ENCODE measurements around the gene SLC25A33. TPM values are rescaled to one million over a fixed set of nuclear protein-coding genes. Genes with fewer than 3 reads are reported as not detected.
"Not testable (repeated sequence)": the region's sequence is repeated elsewhere in the genome, so short reads cannot be mapped to it uniquely, and the experiment has no call there.

Gene SLC25A33
- total RNA-seq, 1 donor from 2014 or later, result 4.9 TPM

DNA sequence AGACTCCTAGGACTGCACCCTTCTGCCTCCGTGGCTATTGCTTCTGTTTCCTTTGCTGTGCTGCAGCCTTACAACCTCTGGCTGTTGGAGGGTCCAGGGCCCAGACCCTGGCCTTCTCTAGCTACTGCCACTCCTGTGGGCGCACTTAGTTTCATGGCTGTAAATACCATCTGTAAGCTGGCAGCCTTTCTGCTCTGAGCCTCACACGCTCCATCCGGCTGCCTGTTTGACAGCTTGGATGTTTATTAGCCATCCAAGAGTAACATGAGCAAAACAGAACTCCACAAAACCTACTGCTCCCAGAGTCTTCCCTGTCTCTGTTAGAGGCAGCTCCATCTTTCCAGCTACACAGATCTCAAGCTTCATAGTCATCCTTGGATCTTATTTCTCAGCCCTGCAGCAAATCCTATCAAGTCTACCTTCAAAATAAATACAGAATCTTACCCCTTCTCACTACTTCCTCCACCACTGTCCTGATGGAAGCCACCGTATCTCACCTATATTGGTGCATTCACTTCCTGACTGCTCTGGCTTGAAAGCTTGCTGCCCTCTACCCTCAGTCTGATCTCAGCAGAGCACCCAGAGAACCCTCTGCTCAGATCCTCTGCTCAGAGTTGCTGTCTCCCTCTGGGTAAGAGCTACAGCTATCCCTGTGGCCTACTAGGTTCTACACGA lies 19.1 kb downstream of the SLC25A33 start:
- no peak for DNase-seq
- intact Hi-C loops (cut with DNase I), result no loop called here
- H3K27ac ChIP-seq, result no peak overlapping the region
- no peak for ATAC-seq
- H3K4me3 ChIP-seq, result no peak overlapping the region
- no peaks in the 10 kb centered on the region for H3K27me3 ChIP-seq
- H3K9me3 ChIP-seq, result no peaks in the 10 kb centered on the region
- peaks cover 23% of the 10 kb centered on the region for H3K4me1 ChIP-seq
- H3K36me3 ChIP-seq, result peaks cover 38% of the 10 kb centered on the region
- TF ChIP-seq, protein P1, sequence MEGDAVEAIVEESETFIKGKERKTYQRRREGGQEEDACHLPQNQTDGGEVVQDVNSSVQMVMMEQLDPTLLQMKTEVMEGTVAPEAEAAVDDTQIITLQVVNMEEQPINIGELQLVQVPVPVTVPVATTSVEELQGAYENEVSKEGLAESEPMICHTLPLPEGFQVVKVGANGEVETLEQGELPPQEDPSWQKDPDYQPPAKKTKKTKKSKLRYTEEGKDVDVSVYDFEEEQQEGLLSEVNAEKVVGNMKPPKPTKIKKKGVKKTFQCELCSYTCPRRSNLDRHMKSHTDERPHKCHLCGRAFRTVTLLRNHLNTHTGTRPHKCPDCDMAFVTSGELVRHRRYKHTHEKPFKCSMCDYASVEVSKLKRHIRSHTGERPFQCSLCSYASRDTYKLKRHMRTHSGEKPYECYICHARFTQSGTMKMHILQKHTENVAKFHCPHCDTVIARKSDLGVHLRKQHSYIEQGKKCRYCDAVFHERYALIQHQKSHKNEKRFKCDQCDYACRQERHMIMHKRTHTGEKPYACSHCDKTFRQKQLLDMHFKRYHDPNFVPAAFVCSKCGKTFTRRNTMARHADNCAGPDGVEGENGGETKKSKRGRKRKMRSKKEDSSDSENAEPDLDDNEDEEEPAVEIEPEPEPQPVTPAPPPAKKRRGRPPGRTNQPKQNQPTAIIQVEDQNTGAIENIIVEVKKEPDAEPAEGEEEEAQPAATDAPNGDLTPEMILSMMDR (IDR thresholded peaks at IDR 0.05), result no peak

DNA sequence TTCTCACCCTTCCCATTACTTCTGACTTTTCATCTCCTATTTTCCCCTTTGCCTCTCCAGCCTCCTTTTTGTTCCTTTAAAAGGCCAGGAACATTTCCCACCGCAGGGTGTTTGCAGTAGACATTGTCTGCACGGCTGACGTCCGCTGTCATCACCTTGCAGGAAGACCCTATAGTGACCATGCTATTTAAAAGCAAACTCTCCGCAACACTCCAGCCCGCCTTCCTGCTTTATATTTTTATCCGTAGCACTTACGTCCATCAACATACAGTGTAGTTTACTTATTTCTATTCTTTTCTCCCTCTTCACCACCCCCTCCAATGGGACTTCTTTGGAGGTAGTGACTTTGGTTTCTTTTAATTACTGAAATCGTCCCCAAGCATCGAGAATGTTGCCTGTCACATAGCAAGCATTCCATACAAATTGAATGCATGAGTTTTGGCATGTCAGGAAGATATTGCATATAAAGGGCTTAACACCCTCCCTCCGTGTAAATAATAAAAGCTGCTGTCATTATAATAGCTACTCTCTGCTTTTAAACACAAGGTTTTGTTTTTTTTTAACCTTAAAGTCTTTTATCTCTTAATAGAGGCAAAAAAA lies 19.8 kb downstream of the SLC25A33 start:
- intact Hi-C loops (cut with DNase I), result no loop called here
- H3K27me3 ChIP-seq, result no peaks in the 10 kb centered on the region
- H3K36me3 ChIP-seq, result peaks cover 33% of the 10 kb centered on the region
- no peak overlapping the region for H3K27ac ChIP-seq
- TF ChIP-seq, protein P1 (IDR thresholded peaks at IDR 0.05), result no peak
- H3K9me3 ChIP-seq, result no peaks in the 10 kb centered on the region
- no peak overlapping the region for H3K4me3 ChIP-seq
- ATAC-seq (no peak), DNase-seq (no peak)
- H3K4me1 ChIP-seq, result peaks cover 23% of the 10 kb centered on the region

DNA sequence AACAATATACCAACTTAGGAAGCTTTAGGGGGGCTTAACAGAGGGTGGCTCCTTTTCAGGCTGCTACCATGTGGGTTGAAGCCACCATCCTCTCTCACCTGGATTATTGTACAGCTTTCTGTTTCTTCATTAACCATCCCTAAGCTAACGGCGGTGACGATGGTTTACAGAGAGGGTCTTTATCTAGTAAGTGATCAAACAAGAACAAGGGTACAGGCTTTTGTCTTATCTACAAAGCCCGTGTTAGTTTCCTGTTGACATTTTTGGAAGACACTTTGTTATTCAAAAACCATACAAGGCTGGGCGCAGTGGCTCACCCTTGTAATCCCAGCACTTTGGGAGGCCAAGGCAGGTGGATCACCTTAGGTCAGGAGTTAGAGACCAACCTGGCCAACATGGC lies 20.4 kb downstream of the SLC25A33 start:
- H3K9me3 ChIP-seq, result no peaks in the 10 kb centered on the region
- DNase-seq, result no peak
- TF ChIP-seq, protein P1 (IDR thresholded peaks at IDR 0.05), result no peak
- peaks cover 27% of the 10 kb centered on the region for H3K36me3 ChIP-seq
- intact Hi-C loops (cut with DNase I), result no loop called here
- H3K27ac ChIP-seq, result no peak overlapping the region
- H3K4me1 ChIP-seq, result peaks cover 23% of the 10 kb centered on the region
- no peak overlapping the region for H3K4me3 ChIP-seq
- no peak for ATAC-seq
- no peaks in the 10 kb centered on the region for H3K27me3 ChIP-seq

DNA sequence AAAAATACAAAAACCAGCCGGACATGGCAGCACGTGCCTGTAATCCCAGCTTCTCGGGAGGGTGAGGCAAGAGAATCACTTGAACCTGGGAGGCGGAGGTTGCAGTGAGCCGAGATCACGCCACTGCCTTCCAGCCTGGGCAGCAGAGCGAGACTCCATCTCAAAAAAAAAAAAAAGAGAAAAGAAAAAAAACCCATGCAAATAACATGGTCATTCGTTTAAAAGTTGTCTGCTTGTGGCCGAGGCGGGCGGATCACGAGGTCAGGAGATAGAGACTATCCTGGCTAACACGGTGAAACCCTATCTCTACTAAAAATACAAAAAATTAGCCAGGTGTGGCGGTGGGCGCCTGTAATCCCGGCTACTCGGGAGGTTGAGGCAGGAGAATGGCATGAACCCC lies 20.8 kb downstream of the SLC25A33 start:
- H3K27ac ChIP-seq; H3K9me3 ChIP-seq; intact Hi-C loops (cut with DNase I); DNase-seq; H3K27me3 ChIP-seq; ATAC-seq; H3K4me3 ChIP-seq: not testable (repeated sequence)
- peaks cover 23% of the 10 kb centered on the region for H3K36me3 ChIP-seq
- H3K4me1 ChIP-seq, result peaks cover 23% of the 10 kb centered on the region

DNA sequence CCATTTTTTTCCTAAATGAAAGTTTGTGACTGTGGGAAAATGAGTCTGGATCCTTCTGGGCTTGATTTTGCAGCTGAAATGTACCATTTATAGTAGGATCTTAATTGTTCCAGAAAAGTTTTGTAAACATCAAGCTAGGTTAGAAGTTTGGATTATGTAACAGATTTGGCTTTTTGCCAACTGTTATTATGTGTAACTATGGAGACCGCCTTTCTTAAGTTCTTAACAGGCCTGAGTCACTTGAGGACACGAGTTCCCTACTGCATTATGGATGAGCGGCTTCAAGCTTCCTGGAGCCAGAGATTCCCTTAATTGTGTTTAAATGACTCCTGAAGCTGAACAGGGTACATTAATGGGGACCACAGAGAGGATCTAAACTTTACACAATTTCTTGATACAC lies 22.2 kb downstream of the SLC25A33 start:
- DNase-seq (no peak), ATAC-seq (peak; percentile 89)
- H3K36me3 ChIP-seq, result peaks cover 16% of the 10 kb centered on the region
- intact Hi-C loops (cut with DNase I), result no loop called here
- H3K27ac ChIP-seq, result peak overlapping the region; percentile 68
- H3K9me3 ChIP-seq, result no peaks in the 10 kb centered on the region
- H3K4me1 ChIP-seq, result peaks cover 23% of the 10 kb centered on the region
- no peak overlapping the region for H3K4me3 ChIP-seq
- TF ChIP-seq, protein P1 (IDR thresholded peaks at IDR 0.05), result no peak
- H3K27me3 ChIP-seq, result no peaks in the 10 kb centered on the region

DNA sequence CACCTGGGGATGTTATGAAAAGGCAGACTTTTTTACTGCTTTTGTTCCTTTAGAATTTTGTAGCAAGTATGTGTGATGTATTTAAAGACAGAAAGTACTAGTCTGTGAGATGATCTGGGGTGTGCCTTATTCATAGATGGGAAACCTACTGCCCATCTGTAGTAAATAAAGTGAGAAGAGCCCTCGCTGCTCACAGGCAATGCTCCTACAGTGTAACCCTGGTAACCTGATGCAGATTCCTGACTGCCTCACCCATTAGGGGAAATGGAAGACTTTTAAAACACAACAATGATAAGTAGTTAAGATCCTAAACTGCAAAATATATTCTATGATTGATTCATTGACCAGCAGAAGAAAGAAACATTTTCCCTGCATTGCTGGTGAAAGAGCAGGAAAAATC lies 30.0 kb downstream of the SLC25A33 start:
- TF ChIP-seq, protein P1 (IDR thresholded peaks at IDR 0.05), result no peak
- ATAC-seq, result no peak
- Histone ChIP-seq H3K9me3 (no peaks in the 10 kb centered on the region), H3K27ac (no peak overlapping the region), H3K36me3 (peaks cover 13% of the 10 kb centered on the region), H3K27me3 (no peaks in the 10 kb centered on the region), H3K4me3 (no peak overlapping the region), H3K4me1 (no peaks in the 10 kb centered on the region)
- intact Hi-C loops (cut with DNase I), result no loop called here
- DNase-seq, result no peak

DNA sequence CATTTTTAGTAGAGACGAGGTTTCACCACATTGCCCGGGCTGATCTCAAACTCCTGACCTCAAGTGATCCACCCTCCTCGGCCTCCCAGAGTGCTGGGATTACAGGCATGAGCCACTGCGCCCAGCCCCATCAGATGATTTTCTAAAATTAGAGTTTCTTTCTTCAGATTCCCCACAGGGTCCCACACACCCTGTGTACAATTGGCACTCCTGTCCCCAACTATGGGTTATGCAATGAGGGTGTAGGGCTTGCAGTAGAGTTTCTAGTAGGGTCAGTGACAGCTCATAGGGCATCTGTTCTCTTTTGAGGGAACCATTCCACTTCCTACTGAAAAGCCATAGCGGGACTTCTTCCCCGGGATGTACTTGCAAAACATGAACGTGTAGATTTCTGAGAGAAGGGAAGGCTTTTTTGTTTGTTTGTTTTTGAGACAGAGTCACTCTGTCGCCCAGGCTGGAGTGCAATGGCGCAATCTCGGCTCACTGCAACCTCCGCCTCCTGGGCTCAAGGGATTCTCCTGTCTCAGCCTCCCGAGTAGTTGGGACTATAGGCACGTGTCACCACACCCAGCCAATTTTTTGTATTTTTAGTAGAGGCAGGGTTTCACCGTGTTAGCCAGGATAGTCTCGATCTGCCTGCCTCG lies 31.7 kb downstream of the SLC25A33 start:
- not testable (repeated sequence) for H3K9me3 ChIP-seq, H3K4me1 ChIP-seq, H3K27me3 ChIP-seq, DNase-seq, H3K27ac ChIP-seq, H3K4me3 ChIP-seq
- ATAC-seq, result peak; percentile 58
- intact Hi-C loops (cut with DNase I), result loop anchor here (5.0 kb wide), 1 partner anchor 74 kb away; no protein-coding TSS in a partner anchor
- H3K36me3 ChIP-seq, result peaks cover 17% of the 10 kb centered on the region
